ENCODE data around the gene CDH1.

DNA sequence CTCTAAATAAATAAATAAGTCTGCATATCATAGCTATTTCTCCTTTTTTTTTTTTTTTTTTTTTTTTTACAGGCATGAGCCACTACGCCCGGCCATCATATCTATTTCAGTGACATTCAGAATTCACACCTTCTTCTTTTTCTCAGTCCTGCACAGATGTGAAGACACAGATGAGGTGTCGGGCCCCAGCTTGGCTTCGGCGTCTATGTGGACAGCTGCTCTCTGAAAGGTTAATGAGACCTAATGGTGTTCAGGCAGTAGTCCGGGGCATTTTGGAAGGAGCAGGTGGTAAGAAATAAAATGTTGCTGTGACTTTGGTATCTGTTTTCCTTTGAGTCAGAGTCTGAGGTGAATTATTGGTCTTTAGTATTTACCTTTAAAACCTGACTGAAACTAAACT is 129.8 kb downstream of the CDH1 start:
- TF ChIP-seq, protein P1, sequence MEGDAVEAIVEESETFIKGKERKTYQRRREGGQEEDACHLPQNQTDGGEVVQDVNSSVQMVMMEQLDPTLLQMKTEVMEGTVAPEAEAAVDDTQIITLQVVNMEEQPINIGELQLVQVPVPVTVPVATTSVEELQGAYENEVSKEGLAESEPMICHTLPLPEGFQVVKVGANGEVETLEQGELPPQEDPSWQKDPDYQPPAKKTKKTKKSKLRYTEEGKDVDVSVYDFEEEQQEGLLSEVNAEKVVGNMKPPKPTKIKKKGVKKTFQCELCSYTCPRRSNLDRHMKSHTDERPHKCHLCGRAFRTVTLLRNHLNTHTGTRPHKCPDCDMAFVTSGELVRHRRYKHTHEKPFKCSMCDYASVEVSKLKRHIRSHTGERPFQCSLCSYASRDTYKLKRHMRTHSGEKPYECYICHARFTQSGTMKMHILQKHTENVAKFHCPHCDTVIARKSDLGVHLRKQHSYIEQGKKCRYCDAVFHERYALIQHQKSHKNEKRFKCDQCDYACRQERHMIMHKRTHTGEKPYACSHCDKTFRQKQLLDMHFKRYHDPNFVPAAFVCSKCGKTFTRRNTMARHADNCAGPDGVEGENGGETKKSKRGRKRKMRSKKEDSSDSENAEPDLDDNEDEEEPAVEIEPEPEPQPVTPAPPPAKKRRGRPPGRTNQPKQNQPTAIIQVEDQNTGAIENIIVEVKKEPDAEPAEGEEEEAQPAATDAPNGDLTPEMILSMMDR (IDR thresholded peaks at IDR 0.05) = no peak
- no peak for TF ChIP-seq ZFX (IDR thresholded peaks at IDR 0.05; ENCODE audit: borderline replicate concordance)
